GM19238 (cell line): ENCODE measurements around the gene OLAH.
A peak's percentile ranks its signal among the peaks of the same experiment; 100 is the strongest.

Experiments
- DNase-seq: peaks from one replicate; pipeline ENCODE4 v3.0.0; 2011; ENCODE audit warnings: low spot score; ENCODE audit not compliant: insufficient read length

Gene OLAH

GRCh38 chr10:15122477-15123030, 78.8 kb downstream of the OLAH start:
- peak; percentile 28 for DNase-seq
